NCI-H1417 treated with DMSO at 0.1 percent for 48 hours (cell line): ENCODE results near the gene MSH5.

ENCODE experiments used
- DNase-seq: peaks from one replicate; lab custom pipeline; 2025; lab: John Stamatoyannopoulos, UW

The MSH5 gene

DNA sequence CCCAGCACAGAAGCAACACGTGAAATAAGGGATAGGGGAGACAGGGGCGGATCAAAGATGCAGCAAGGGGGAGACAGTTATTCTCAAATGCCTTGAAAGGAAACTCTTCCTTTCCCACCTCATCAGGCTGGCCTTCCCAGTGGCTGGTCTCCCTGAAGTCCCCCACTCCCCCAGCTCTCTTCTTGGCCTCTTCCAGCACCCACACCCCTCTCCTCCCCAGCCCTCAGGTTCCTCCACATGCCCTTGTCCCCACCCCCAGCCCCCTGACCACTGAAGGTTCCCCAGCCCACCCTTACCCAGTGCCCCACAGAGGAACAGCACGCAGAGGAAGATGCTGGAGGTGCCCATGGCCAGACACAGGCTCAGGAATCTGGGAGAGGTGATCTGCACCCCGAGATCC, 26.3 kb upstream of the MSH5 start:
- no peak for DNase-seq

GRCh38 chr6:31713991-31714684, 25.7 kb upstream of the MSH5 start:
- peak; percentile 65 for DNase-seq

GRCh38 chr6:31715022-31715958, 24.5 kb upstream of the MSH5 start, which contains the start of gene LY6G6D:
LY6G6D (plus strand) TSS chr6:31715348; CDS start chr6:31715356, 8 bp downstream.
- DNase-seq, result no peak

- no peak for DNase-seq
Observed at GRCh38 chr6:31717499-31718222, 22.1 kb upstream of the MSH5 start.

GRCh38 chr6:31718265-31718664, 21.5 kb upstream of the MSH5 start:
- DNase-seq, result peak; percentile 21

DNA sequence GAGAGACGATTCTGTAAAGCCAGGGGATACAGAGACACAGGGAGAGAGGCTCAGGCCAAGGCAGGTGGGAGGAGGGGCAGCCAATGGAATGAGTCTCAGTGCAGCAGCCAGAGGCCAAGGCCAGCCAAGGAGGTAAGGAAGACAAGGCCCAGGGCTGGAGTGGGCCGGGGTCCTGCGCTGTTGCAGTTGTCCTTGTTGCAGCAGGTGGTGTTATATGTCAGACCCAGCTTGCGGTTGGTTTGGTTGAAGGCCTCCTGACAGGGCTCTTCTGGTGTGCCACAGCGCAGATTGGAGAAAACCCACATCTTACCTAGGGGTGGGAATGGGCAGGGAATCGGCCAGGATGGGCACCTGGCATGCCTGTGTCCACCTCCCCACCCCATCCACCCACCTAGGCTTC, 20.8 kb upstream of the MSH5 start:
- no peak for DNase-seq

DNA sequence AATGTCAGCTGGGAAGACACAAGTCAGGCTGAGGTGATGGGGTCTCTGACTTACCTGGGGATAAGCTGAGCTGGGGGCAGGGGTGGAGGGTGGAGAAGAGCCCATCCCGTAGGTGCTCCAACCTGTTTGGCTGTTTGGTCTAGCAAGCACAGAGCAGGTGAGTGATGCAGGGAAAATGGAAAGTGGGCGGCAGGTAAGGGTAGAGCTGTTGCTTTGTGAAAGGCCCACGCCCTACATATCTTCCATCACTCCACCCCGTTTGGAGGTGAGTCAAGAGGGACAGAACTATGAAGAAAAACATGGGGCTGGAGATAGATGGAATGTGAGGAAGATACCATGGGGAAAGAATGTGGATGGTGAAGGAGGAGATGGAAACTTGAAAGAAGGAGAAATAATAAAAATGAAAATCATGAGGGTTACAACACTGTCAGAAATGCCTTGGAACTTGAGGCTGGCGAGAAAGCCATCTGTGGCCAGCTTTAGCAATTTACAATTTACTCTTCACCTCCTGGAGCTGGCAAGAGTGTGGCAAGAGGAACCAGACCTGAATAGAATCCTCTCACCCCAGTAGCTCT, 19.5 kb upstream of the MSH5 start:
- no peak for DNase-seq

DNA sequence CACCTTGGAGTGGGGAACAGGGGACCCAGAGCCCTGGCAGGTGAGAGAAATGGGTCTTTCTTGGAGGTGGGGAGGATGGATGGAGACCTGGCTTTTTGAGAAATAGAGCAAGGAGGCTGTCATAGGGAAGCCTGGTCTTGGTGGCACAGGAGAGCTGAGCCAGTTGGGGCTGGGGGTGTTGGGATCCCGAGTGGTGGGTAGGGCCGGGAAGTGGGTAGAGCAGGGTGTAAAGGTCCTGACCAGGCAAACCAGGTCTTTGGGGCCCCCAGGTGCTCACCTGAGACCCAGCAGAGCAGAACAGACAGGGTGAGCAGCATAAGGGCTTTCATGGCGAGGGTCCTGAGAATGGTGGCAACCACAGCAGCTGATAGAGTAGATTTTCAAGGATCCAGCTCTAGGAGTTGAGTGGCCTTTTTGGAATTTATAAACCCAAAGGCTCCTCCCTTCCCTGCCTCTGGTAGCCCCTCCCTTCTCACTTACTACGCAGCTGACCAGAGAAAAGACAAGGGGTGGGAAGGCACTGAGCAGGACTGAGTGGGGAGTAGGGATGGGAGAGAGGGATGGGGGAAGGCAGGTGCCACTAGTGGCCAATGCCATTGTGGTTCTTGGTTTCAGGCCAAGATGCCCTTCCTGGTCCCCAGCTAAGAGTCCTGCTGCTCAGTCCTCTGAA, 18.3 kb upstream of the MSH5 start, which contains the start of gene LY6G6C:
LY6G6C (minus strand) TSS at position 396 of the 670 bp plus-strand sequence; CDS start at position 329, 67 bp downstream.
- DNase-seq, result no peak

- DNase-seq, result no peak
Observed at GRCh38 chr6:31722173-31722572, 17.6 kb upstream of the MSH5 start.

DNA sequence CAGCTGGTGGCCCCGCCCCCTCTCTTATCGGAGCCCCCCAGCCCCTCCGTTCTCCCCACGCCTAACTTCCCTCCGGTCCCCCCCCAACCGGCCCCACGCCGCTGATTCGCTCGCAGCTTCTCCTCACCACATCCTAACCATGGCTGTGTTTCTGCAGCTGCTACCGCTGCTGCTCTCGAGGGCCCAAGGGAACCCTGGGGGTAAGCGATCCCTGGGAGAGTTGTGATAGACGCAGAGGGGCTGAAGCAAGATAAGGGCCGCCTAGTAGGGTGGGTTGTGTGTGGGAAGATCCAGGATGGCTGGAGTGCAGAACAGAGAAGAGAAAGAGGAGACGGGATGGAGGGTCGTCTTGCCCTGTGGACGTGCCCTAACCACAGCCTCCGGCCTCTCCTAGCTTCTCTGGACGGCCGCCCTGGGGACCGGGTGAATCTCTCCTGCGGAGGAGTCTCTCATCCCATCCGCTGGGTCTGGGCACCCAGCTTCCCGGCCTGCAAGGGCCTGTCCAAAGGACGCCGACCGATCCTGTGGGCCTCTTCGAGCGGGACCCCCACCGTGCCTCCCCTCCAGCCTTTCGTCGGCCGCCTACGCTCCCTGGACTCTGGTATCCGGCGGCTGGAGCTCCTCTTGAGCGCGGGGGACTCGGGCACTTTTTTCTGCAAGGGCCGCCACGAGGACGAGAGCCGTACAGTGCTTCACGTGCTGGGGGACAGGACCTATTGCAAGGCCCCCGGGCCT, 16.4 kb upstream of the MSH5 start, which contains the start of gene MPIG6B:
MPIG6B (plus strand) TSS at position 129 of the 735 bp plus-strand sequence; CDS start at position 140, 11 bp downstream.
- DNase-seq, result no peak

- DNase-seq, result no peak
Observed at GRCh38 chr6:31723980-31724691, 15.7 kb upstream of the MSH5 start.

DNA sequence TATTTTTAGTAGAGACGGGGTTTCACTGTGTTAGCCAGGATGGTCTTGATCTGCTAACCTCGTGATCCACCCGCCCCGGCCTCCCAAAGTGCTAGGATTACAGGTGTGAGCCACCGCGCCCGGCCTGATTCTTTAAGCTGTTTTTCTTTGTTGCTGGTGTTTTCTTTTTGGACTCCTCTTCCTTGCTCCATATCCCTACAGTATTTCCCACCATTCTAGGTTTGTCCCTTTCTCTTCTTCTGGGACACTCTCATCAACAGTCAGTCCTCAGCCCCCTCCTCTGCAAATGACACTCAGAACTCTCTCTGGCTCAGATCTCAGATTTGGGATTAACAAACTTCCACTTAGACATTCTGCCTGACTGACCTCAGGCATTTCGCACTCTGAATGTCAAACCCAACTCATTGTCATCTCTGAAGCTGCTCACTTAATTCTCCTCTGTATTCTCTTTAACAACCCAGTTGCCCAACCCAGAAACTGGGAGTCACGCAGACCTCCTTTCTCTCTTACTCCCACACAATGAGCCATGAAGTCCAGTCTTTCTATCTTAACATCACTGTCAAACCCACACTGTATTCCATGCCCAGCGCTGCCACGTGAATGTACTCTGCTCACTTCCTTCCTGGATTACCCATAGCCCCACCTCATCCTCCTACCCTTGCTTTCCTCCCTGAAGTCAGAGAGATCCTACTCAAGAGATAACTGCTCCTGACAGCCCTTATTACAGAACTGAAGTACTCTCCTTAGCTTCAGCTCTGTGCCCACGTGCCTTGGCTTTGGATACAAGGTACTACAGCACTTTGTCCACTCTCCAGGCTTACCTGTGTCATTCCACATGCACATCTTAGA, 14.1 kb upstream of the MSH5 start:
- DNase-seq, result no peak

DNA sequence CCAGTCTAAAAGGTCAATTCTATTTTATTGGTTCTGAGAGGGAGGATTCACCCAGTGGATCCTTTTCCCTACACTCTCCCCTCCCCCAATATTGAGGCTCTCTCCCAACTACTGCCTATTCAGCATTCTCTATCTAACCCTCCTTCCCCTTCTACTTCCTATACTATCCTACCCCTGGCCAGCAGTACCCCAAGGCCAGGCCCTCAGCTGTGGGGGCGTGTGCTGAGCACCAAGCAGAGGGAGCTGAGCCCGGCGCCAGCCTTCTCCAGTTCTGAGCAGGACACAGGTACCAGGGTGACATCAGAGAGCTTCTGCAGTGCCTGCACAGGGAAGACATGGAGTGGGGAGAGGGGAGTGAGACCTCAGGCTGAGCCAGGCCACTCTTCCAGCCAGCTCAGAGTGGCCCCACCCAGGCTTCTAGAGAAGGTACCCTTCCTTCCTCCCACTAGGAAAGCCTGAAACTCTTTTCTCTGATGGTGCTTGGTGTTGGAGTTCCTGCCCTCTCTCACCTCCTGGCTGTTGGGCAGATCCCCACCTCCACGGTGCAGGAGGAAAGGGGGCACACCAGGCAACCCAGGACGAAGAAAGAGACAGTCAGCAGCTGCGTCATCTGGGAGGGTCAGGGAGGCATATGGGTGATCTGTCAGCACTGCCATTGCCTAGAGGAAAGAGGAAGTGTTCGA, 12.6 kb upstream of the MSH5 start:
- no peak for DNase-seq

GRCh38 chr6:31727717-31728671, 11.8 kb upstream of the MSH5 start:
- DNase-seq, result no peak

DNA sequence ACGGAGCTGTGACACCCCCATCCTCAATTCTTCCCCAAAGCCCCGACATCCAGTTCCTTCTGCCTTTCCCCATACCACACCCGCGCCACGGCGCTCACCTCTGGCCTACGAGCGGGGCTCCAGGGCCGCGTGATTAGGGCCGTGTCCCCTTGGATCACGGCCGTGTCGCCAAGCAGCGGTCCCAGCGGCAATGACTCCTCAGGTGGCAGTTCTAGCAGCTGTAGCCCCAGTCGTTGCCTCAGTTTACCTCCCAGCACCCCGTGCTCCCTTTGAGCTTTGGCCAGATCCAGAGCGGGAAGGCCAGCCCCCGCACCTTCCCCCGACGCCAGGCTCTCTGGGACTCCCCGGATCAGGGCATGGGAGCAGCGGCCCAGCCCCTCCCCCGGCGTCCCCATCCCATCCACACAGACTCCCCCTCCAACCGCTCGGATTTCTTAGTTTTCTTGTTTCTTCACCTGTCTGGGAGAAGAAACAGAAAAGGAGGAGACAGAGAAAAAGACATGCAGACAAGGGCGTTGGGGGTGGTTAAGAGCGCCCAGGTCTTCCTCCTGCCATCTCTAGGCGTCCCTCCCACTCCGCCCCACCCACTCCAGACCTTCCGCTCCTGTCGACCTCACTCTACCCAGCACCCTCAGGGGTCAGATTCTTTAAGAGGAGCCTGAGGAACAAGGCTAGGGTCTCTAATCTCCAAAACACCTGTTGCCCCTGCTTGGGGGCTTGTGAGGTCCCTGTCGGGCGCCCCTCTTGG, 10.9 kb upstream of the MSH5 start, which contains the start of gene DDAH2:
DDAH2 (minus strand) TSS at position 533 of the 748 bp plus-strand sequence; CDS start at position 395, 138 bp downstream.
- DNase-seq, result no peak

- DNase-seq, result no peak
Observed at GRCh38 chr6:31729515-31729978, 10.3 kb upstream of the MSH5 start.
